ENCODE data around the gene HDAC5.
"Not testable (repeated sequence)": the region's sequence is repeated elsewhere in the genome, so short reads cannot be mapped to it uniquely, and the experiment has no call there.

HDAC5 gene

GRCh38 chr17:44147812-44148211 is 24.4 kb upstream of the HDAC5 start:
- peaks cover 4% of the 10 kb centered on the region for H3K36me3 ChIP-seq
- no peaks in the 10 kb centered on the region for H3K9me3 ChIP-seq
- H3K27me3 ChIP-seq, result no peaks in the 10 kb centered on the region
- H3K4me3 ChIP-seq (ENCODE audit: low read depth in 1 of 2, low read length in 1 of 2), result no peak overlapping the region
- no peak for TF ChIP-seq CTCF (IDR thresholded peaks at IDR 0.05)
- H3K4me1 ChIP-seq (ENCODE audit: control insufficient read depth in 1 of 2, insufficient read depth in 1 of 2, low read depth in 1 of 2, low read length in 1 of 2), result peaks cover 25 to 31% of the 10 kb centered on the region in 2 experiments
- no peak overlapping the region for H3K27ac ChIP-seq

- H3K27ac ChIP-seq, result no peak overlapping the region
- no peaks in the 10 kb centered on the region for H3K27me3 ChIP-seq
- peaks cover 35 to 40% of the 10 kb centered on the region in 2 experiments for H3K4me1 ChIP-seq (ENCODE audit: control insufficient read depth in 1 of 2, insufficient read depth in 1 of 2, low read depth in 1 of 2, low read length in 1 of 2)
- TF ChIP-seq CTCF (IDR thresholded peaks at IDR 0.05), result no peak
- no peak overlapping the region for H3K4me3 ChIP-seq (ENCODE audit: low read depth in 1 of 2, low read length in 1 of 2)
- no peaks in the 10 kb centered on the region for H3K36me3 ChIP-seq
- no peaks in the 10 kb centered on the region for H3K9me3 ChIP-seq
Observed at GRCh38 chr17:44146375-44147346, 23.2 kb upstream of the HDAC5 start.

GRCh38 chr17:44144966-44145739 is 21.7 kb upstream of the HDAC5 start:
- no peak overlapping the region for H3K4me3 ChIP-seq (ENCODE audit: low read depth in 1 of 2, low read length in 1 of 2)
- peak overlapping the region; percentile 41 for H3K27ac ChIP-seq
- peaks cover 40 to 43% of the 10 kb centered on the region in 2 experiments for H3K4me1 ChIP-seq (ENCODE audit: control insufficient read depth in 1 of 2, insufficient read depth in 1 of 2, low read depth in 1 of 2, low read length in 1 of 2)
- no peaks in the 10 kb centered on the region for H3K27me3 ChIP-seq
- no peaks in the 10 kb centered on the region for H3K9me3 ChIP-seq
- no peaks in the 10 kb centered on the region for H3K36me3 ChIP-seq
- TF ChIP-seq CTCF (IDR thresholded peaks at IDR 0.05), result no peak

GRCh38 chr17:44143921-44144320 is 20.5 kb upstream of the HDAC5 start:
- H3K36me3 ChIP-seq; H3K27ac ChIP-seq; H3K9me3 ChIP-seq; H3K27me3 ChIP-seq; H3K4me3 ChIP-seq (ENCODE audit: low read depth in 1 of 2, low read length in 1 of 2): not testable (repeated sequence)
- peaks cover 28 to 31% of the 10 kb centered on the region in 2 experiments for H3K4me1 ChIP-seq (ENCODE audit: control insufficient read depth in 1 of 2, insufficient read depth in 1 of 2, low read depth in 1 of 2, low read length in 1 of 2)

GRCh38 chr17:44137891-44138709 is 14.7 kb upstream of the HDAC5 start:
- H3K4me1 ChIP-seq (ENCODE audit: control insufficient read depth in 1 of 2, insufficient read depth in 1 of 2, low read depth in 1 of 2, low read length in 1 of 2), result peaks cover 25 to 32% of the 10 kb centered on the region in 2 experiments
- H3K27me3 ChIP-seq, result peaks cover 19% of the 10 kb centered on the region
- no peak for TF ChIP-seq CTCF (IDR thresholded peaks at IDR 0.05)
- no peak overlapping the region for H3K27ac ChIP-seq
- H3K36me3 ChIP-seq, result no peaks in the 10 kb centered on the region
- no peaks in the 10 kb centered on the region for H3K9me3 ChIP-seq
- no peak overlapping the region for H3K4me3 ChIP-seq (ENCODE audit: low read depth in 1 of 2, low read length in 1 of 2)
